Subcutaneous adipose tissue (tissue), 4 donors: ENCODE data around the gene DPP6. TPM values are rescaled to one million over a fixed set of nuclear protein-coding genes. Genes with fewer than 3 reads are reported as not detected.

Experiments used
- CTCF ChIP-seq: fragments of 450-650 bp; IDR thresholded peaks from one replicate; pipeline ENCODE4 v1.5.1; 2016; ENCODE audit warnings: low read depth, mild to moderate bottlenecking, control low read depth, antibody characterized with exemption, moderate library complexity
- total RNA-seq, 4 donors: library from RNA; depleted of rRNA; stranded (reverse); fragments of >200 nt; gene quantifications; one replicate each; pipeline ENCODE4 v1.1.0, GENCODE V29; 2016

The DPP6 gene
- total RNA-seq, 4 donors from 2014 or later, result 0.19 to 2.0 (median 0.85) TPM; not detected in 1

DNA sequence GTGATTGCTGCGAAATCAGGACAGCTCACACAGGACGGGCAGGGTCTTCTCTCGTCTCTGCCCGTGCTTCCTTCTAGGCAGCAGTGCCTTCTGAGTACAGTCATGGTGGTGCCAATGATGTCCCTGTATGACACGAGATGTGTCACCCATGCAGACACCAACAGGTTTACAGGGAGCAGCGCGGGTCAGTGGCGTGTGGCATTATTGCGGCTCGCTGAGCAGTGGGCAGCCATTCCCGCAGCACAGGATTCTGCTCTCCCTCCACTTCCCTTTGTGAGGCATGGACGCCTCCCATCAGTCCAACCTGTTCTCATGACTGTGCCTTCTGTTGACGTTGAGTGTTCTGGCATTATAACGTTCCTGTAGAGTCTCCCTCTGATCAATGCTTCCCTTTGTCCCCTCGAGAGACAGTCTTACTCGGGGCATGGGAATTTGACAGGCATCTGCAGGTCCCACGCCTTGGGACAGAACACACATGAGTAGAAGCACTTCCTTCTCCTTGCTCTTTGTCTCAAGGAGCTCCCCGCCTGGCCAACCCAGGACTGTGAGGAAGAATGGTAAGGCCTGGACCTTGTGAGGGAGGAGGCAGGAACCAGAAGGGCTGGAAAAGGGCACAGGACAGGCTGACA, 731.2 kb downstream of the DPP6 start:
- no peak for TF ChIP-seq CTCF

DNA sequence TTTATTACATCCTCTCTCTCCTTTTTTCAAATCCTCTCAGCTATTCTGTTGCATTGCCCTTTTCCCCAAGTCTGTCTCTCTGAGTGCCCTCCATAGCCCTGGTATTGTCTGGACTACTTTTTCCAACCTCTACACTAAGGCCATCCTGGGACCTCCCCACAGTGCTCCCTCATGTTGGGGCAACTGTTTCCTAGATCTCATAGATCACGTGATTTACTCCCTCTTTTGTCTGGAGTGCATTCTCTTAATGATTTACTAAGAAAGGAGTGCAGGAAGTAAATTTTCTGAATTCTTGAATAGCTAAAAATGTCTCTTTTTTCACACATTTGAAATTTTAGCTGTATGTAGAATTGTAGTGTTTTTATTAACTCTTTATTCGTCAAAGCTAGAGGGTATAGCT, 733.7 kb downstream of the DPP6 start:
- no peak for TF ChIP-seq CTCF

GRCh38 chr7:154789404-154789803, 737.2 kb downstream of the DPP6 start:
- TF ChIP-seq CTCF, result no peak

DNA sequence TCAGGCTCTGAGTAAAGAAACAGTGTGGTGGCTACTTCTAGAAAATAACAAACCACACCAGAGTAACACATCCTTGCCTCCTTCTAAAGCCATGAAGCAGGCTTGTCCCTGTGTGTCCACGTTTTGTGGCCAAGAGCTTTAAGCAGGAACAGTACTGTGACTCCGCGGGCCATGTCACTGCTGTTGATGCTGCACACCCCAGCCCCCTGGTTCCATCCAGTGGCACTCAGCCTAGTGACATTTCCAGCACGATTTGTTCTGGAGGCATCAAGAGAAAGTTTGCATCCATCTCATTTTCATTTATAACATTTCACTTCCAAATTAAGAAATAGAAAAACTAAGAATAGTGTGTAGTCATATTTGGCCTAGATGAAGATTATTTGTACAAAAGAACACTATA, 739.4 kb downstream of the DPP6 start:
- TF ChIP-seq CTCF, result no peak

DNA sequence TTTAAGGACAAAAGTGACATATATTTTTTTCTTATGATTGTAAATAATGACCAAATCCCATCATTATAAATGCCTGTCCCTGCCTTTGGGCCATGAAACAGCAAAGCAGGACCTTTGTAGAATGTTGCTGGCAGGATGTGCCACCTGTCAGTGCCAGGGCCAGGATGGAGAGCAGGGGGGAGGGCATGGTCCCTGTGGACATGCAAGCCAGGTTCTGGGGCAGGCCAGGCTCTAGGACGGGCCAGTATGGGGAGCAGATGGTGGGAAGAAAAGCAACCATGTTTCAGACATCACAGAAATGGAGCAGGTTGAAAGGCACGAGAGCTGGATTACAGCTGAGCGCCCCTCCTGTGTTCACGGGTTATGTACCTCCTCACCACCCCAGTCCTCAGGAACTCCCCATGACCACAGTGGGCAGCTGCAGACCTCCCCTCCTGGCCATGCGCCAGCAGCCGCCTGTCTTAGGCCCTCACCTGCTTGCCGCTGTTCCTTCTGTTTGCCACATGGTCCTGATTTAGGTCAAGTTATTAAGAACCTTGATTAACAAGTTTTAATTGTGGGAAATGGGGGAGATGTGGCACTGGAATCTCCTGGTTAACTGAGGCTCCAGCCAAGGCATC, 740.3 kb downstream of the DPP6 start:
- no peak for TF ChIP-seq CTCF

DNA sequence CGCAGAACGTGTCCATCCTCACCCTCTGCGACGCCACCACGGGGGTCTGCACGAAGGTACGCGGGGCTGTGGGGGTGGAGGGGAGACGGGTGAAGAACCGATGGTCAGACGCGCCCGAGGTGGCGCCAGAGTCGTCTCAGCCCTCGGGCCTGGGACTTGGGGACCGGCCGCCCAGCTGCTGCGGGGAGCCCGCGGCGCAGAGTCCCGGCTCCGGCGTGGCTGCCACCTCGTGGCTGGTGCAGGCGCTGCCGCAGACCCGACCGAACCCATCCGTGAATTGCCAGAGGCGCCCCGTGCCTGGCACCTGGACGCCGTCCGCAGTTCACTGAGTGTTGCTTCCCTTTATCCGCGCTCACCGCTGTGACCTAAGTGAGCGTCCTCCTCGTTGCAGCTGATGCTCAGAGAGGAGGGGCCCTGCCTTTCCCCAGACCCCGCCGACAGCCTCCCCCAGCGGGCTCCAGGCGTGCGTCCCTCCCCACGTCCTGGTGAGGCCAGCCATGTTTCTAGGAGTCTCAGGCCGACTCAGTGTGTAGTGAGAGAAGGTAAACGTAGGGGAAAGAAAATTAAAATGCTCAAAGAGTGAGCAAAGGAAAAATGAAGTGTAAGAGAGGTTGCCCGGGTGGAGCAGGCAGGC, 742.1 kb downstream of the DPP6 start:
- no peak for TF ChIP-seq CTCF

GRCh38 chr7:154795014-154795413, 742.8 kb downstream of the DPP6 start:
- TF ChIP-seq CTCF, result no peak
